Measurements from ENCODE around the gene FALEC.

Gene FALEC

GRCh38 chr1:150521196-150521968 is 5.8 kb downstream of the FALEC start:
- no peak for TF ChIP-seq POLR2AphosphoS5 (IDR thresholded peaks at IDR 0.05; ENCODE audit: low read depth, low read length)
- no peak for TF ChIP-seq TAF1 (IDR thresholded peaks at IDR 0.05; ENCODE audit: borderline replicate concordance, insufficient read depth, low read length)
- no peak for TF ChIP-seq FOXP2 (optimal IDR thresholded peaks at IDR 0.05; ENCODE audit: borderline replicate concordance, extremely low read depth, extremely low read length, insufficient read depth)
- no peak for TF ChIP-seq SIN3A (IDR thresholded peaks at IDR 0.05; ENCODE audit: borderline replicate concordance, insufficient read depth, low read length)
- TF ChIP-seq REST (IDR thresholded peaks at IDR 0.05; ENCODE audit: insufficient read depth in 1 of 2, low read depth in 2 of 2, low read length in 2 of 2) = no peak

GRCh38 chr1:150525348-150525747 is 9.8 kb downstream of the FALEC start:
- TF ChIP-seq POLR2AphosphoS5 (IDR thresholded peaks at IDR 0.05; ENCODE audit: low read depth, low read length) = no peak
- no peak for TF ChIP-seq SIN3A (IDR thresholded peaks at IDR 0.05; ENCODE audit: borderline replicate concordance, insufficient read depth, low read length)
- TF ChIP-seq FOXP2 (optimal IDR thresholded peaks at IDR 0.05; ENCODE audit: borderline replicate concordance, extremely low read depth, extremely low read length, insufficient read depth) = no peak
- no peak for TF ChIP-seq TAF1 (IDR thresholded peaks at IDR 0.05; ENCODE audit: borderline replicate concordance, insufficient read depth, low read length)
- TF ChIP-seq REST (IDR thresholded peaks at IDR 0.05; ENCODE audit: insufficient read depth in 1 of 2, low read depth in 2 of 2, low read length in 2 of 2) = no peak

GRCh38 chr1:150528196-150528595 is 12.6 kb downstream of the FALEC start:
- TF ChIP-seq FOXP2 (optimal IDR thresholded peaks at IDR 0.05; ENCODE audit: borderline replicate concordance, extremely low read depth, extremely low read length, insufficient read depth) (no peak), SIN3A (IDR thresholded peaks at IDR 0.05; ENCODE audit: borderline replicate concordance, insufficient read depth, low read length) (no peak), TAF1 (IDR thresholded peaks at IDR 0.05; ENCODE audit: borderline replicate concordance, insufficient read depth, low read length) (no peak), REST (IDR thresholded peaks at IDR 0.05; ENCODE audit: insufficient read depth in 1 of 2, low read depth in 2 of 2, low read length in 2 of 2) (no peak), POLR2AphosphoS5 (IDR thresholded peaks at IDR 0.05; ENCODE audit: low read depth, low read length) (no peak)

- TF ChIP-seq FOXP2 (optimal IDR thresholded peaks at IDR 0.05; ENCODE audit: borderline replicate concordance, extremely low read depth, extremely low read length, insufficient read depth) = no peak
- no peak for TF ChIP-seq TAF1 (IDR thresholded peaks at IDR 0.05; ENCODE audit: borderline replicate concordance, insufficient read depth, low read length)
- TF ChIP-seq SIN3A (IDR thresholded peaks at IDR 0.05; ENCODE audit: borderline replicate concordance, insufficient read depth, low read length) = no peak
- no peak for TF ChIP-seq REST (IDR thresholded peaks at IDR 0.05; ENCODE audit: insufficient read depth in 1 of 2, low read depth in 2 of 2, low read length in 2 of 2)
- no peak for TF ChIP-seq POLR2AphosphoS5 (IDR thresholded peaks at IDR 0.05; ENCODE audit: low read depth, low read length)
Observed at GRCh38 chr1:150529017-150529416, 13.5 kb downstream of the FALEC start.

All from PFSK-1 (cell line).